HEK293 (cell line): ENCODE measurements around the gene GALNT16.
A peak's percentile ranks its signal among the peaks of the same experiment; 100 is the strongest.

Experiments
- GLI2 ChIP-seq: fragments of 450-650 bp; formaldehyde crosslinking; IDR thresholded peaks from 2 replicates; pipeline ENCODE4; 2017; ENCODE audit warnings: missing biosample characterization, missing genetic modification characterization, low read depth, borderline replicate concordance
- HOXD13 ChIP-seq: sonication (generic); formaldehyde crosslinking; IDR thresholded peaks from 2 replicates; pipeline ENCODE4 v1.8.0; 2022; ENCODE audit warnings: missing genetic modification reagents, borderline replicate concordance
- KLF10 ChIP-seq: fragments of 450-650 bp; IDR thresholded peaks from 2 replicates; pipeline ENCODE4 v1.5.1; 2018; ENCODE audit warnings: missing biosample characterization, mild to moderate bottlenecking, missing genetic modification characterization
- REST ChIP-seq: fragments of 450-650 bp; formaldehyde crosslinking; IDR thresholded peaks from 2 replicates; pipeline ENCODE4 v1.5.1; 2016; ENCODE audit warnings: missing biosample characterization, missing genetic modification characterization
- SETDB1 ChIP-seq: IDR thresholded peaks from one replicate; pipeline ENCODE4 v1.6.1; 2017; ENCODE audit warnings: mild to moderate bottlenecking, low read length, moderate library complexity, mixed read lengths; ENCODE audit not compliant: insufficient read length
- SP2 ChIP-seq: fragments of 450-650 bp; formaldehyde crosslinking; IDR thresholded peaks from 2 replicates; pipeline ENCODE4 v1.5.1; 2016; ENCODE audit warnings: missing biosample characterization, missing genetic modification characterization
- WT1 ChIP-seq: fragments of 450-650 bp; formaldehyde crosslinking; IDR thresholded peaks from 2 replicates; pipeline ENCODE4 v1.5.1; 2016; ENCODE audit warnings: missing biosample characterization, missing genetic modification characterization
- ZNF148 ChIP-seq: fragments of 450-650 bp; formaldehyde crosslinking; IDR thresholded peaks from 2 replicates; pipeline ENCODE4 v1.5.0; 2017; ENCODE audit warnings: missing biosample characterization, missing genetic modification characterization, borderline replicate concordance
- ZNF18 ChIP-seq: fragments of 450-650 bp; formaldehyde crosslinking; IDR thresholded peaks from 2 replicates; pipeline ENCODE4 v1.5.1; 2016; ENCODE audit warnings: missing biosample characterization, missing genetic modification characterization
- ZNF211 ChIP-seq: fragments of 450-650 bp; formaldehyde crosslinking; IDR thresholded peaks from 2 replicates; pipeline ENCODE4 v1.5.1; 2016; ENCODE audit warnings: low read depth, missing biosample characterization, missing genetic modification characterization
- ZNF214 ChIP-seq: fragments of 450-650 bp; formaldehyde crosslinking; IDR thresholded peaks from 2 replicates; pipeline ENCODE4 v1.5.1; 2017; ENCODE audit warnings: missing biosample characterization, mild to moderate bottlenecking, missing genetic modification characterization, borderline replicate concordance
- ZNF24 ChIP-seq: fragments of 450-650 bp; formaldehyde crosslinking; IDR thresholded peaks from 2 replicates; pipeline ENCODE4 v1.5.1; 2016; ENCODE audit warnings: missing biosample characterization, missing genetic modification characterization
- ZNF292 ChIP-seq: fragments of 450-650 bp; formaldehyde crosslinking; IDR thresholded peaks from 2 replicates; pipeline ENCODE4 v1.5.1; 2016; ENCODE audit warnings: low read depth, missing biosample characterization, missing genetic modification characterization, borderline replicate concordance
- ZNF341 ChIP-seq: fragments of 450-650 bp; formaldehyde crosslinking; IDR thresholded peaks from 2 replicates; pipeline ENCODE4; 2016; ENCODE audit warnings: low read depth, missing biosample characterization, missing genetic modification characterization
- ZNF354C ChIP-seq: fragments of 450-650 bp; formaldehyde crosslinking; IDR thresholded peaks from 2 replicates; pipeline ENCODE4 v1.5.1; 2016; ENCODE audit warnings: missing biosample characterization, missing genetic modification characterization, low read depth, borderline replicate concordance
- ZNF366 ChIP-seq: fragments of 450-650 bp; formaldehyde crosslinking; conservative IDR thresholded peaks from 2 replicates; pipeline ENCODE4 v1.5.1; 2016; ENCODE audit warnings: missing biosample characterization, missing genetic modification characterization
- ZNF394 ChIP-seq: fragments of 450-650 bp; formaldehyde crosslinking; IDR thresholded peaks from 2 replicates; pipeline ENCODE4 v1.5.1; 2016; ENCODE audit warnings: missing biosample characterization, missing genetic modification characterization, mild to moderate bottlenecking, moderate library complexity, borderline replicate concordance
- ZNF416 ChIP-seq: fragments of 450-650 bp; formaldehyde crosslinking; IDR thresholded peaks from 2 replicates; pipeline ENCODE4 v1.5.1; 2016; ENCODE audit warnings: missing biosample characterization, missing genetic modification characterization
- ZNF521 ChIP-seq: fragments of 450-650 bp; formaldehyde crosslinking; IDR thresholded peaks from 2 replicates; pipeline ENCODE4 v1.5.1; 2017; ENCODE audit warnings: missing biosample characterization, mild to moderate bottlenecking, missing genetic modification characterization
- ZNF529 ChIP-seq: fragments of 450-650 bp; formaldehyde crosslinking; IDR thresholded peaks from 2 replicates; pipeline ENCODE4 v1.5.1; 2017; ENCODE audit warnings: missing genetic modification characterization, missing biosample characterization; ENCODE audit not compliant: insufficient replicate concordance
- ZNF549 ChIP-seq: fragments of 450-650 bp; IDR thresholded peaks from 2 replicates; pipeline ENCODE4 v1.5.1; 2018; ENCODE audit warnings: missing biosample characterization, missing genetic modification characterization, mild to moderate bottlenecking, inconsistent platforms, moderate library complexity
- ZNF558 ChIP-seq: fragments of 450-650 bp; formaldehyde crosslinking; IDR thresholded peaks from 2 replicates; pipeline ENCODE4 v1.5.1; 2016; ENCODE audit warnings: missing biosample characterization, missing genetic modification characterization
- ZNF837 ChIP-seq: fragments of 450-650 bp; formaldehyde crosslinking; IDR thresholded peaks from 2 replicates; pipeline ENCODE4 v1.5.1; 2016; ENCODE audit warnings: missing biosample characterization, missing genetic modification characterization
- ZXDB ChIP-seq: fragments of 450-650 bp; formaldehyde crosslinking; IDR thresholded peaks from 2 replicates; pipeline ENCODE4 v1.5.1; 2016; ENCODE audit warnings: missing biosample characterization, missing genetic modification characterization
- TF ChIP-seq, protein P1 (sequence below): fragments of 450-650 bp; formaldehyde crosslinking; IDR thresholded peaks from 2 replicates; pipeline ENCODE4 v1.5.1; 2016; ENCODE audit warnings: missing biosample characterization, missing genetic modification characterization, low read depth
- TF ChIP-seq, protein P2 (sequence below): fragments of 450-650 bp; formaldehyde crosslinking; conservative IDR thresholded peaks from 2 replicates; pipeline ENCODE4 v1.5.1; 2016; ENCODE audit warnings: low read depth, missing biosample characterization, missing genetic modification characterization

GALNT16 gene

DNA sequence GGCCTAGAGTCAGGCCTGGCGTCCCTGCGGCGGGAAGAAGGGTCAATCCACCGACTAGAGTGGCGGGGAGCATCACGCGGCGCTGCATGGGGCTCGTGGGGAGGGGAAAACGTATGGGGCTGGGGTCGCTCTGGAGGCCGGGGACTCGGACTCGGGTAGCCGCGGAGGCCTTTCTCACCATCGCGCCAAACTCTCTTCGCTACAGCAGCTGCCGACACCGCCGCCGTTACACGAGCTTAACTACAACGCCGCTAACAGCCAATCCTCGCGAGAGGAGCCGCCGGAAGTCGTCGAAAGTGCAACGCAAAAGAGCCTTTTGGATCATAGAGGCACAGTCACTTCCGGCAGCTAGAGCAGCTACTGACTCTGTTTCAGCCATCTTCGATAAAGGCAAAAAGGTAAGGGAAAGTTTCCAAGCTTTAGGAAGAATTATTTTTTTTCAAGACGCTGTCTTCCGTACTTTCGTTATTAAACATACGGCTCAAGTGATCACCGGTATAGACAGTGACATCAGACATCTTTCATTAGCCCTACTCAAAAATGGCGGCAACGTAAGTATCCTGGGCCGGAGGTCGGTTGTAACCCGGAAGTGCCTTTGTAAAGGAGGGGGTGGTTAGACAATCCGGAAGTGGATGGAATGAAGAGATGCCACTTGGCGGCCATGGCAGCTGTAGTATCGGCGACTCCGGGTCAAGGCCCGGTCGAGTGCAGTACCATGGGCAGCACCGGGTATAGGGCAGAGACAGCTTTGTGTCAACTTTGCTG lies 138.3 kb downstream of the GALNT16 start, which contains the start of the genes ERH and SLC39A9 (continued):
- TF ChIP-seq REST (peak; percentile 95), ZNF529 (no peak), SP2 (tag by site-specific recombination) (peak; percentile 80), ZNF24 (peak; percentile 54; the same call in 1 of the 2 replicates), ZNF366 (tag by site-specific recombination) (0 out of 2 replicates have a peak, but pooled peaks have one; percentile 29), ZNF292 (tag by site-specific recombination) (no peak), KLF10 (tag by site-specific recombination) (peak; percentile 30; the same call in 1 of the 2 replicates), ZNF521 (tag by site-specific recombination) (no peak), ZNF148 (tag by site-specific recombination) (no peak), ZNF549 (tag by site-specific recombination) (no peak), ZNF837 (tag by site-specific recombination) (no peak), GLI2 (no peak), ZNF211 (no peak), ZNF394 (tag by site-specific recombination) (peak; percentile 17; the same call in 1 of the 2 replicates), ZNF558 (tag by site-specific recombination) (peak; percentile 61; the same call in 1 of the 2 replicates), ZNF18 (tag by site-specific recombination) (0 out of 2 replicates have a peak, but pooled peaks have one; percentile 36), ZNF214 (tag by site-specific recombination) (no peak), HOXD13 (CRISPR knock-in tag) (no peak), SETDB1 (peak; percentile 62), WT1 (tag by site-specific recombination) (no peak; the same call in 1 of the 2 replicates), ZXDB (tag by site-specific recombination) (peak; percentile 88), ZNF354C (tag by site-specific recombination) (no peak), ZNF416 (tag by site-specific recombination) (no peak), ZNF341 (tag by site-specific recombination) (peak; percentile 80)
- TF ChIP-seq, protein P1, sequence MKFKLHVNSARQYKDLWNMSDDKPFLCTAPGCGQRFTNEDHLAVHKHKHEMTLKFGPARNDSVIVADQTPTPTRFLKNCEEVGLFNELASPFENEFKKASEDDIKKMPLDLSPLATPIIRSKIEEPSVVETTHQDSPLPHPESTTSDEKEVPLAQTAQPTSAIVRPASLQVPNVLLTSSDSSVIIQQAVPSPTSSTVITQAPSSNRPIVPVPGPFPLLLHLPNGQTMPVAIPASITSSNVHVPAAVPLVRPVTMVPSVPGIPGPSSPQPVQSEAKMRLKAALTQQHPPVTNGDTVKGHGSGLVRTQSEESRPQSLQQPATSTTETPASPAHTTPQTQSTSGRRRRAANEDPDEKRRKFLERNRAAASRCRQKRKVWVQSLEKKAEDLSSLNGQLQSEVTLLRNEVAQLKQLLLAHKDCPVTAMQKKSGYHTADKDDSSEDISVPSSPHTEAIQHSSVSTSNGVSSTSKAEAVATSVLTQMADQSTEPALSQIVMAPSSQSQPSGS (tag by site-specific recombination) = 0 out of 2 replicates have a peak, but pooled peaks have one; percentile 25
- TF ChIP-seq, protein P2, sequence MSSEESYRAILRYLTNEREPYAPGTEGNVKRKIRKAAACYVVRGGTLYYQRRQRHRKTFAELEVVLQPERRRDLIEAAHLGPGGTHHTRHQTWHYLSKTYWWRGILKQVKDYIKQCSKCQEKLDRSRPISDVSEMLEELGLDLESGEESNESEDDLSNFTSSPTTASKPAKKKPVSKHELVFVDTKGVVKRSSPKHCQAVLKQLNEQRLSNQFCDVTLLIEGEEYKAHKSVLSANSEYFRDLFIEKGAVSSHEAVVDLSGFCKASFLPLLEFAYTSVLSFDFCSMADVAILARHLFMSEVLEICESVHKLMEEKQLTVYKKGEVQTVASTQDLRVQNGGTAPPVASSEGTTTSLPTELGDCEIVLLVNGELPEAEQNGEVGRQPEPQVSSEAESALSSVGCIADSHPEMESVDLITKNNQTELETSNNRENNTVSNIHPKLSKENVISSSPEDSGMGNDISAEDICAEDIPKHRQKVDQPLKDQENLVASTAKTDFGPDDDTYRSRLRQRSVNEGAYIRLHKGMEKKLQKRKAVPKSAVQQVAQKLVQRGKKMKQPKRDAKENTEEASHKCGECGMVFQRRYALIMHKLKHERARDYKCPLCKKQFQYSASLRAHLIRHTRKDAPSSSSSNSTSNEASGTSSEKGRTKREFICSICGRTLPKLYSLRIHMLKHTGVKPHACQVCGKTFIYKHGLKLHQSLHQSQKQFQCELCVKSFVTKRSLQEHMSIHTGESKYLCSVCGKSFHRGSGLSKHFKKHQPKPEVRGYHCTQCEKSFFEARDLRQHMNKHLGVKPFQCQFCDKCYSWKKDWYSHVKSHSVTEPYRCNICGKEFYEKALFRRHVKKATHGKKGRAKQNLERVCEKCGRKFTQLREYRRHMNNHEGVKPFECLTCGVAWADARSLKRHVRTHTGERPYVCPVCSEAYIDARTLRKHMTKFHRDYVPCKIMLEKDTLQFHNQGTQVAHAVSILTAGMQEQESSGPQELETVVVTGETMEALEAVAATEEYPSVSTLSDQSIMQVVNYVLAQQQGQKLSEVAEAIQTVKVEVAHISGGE (tag by site-specific recombination) = peak; percentile 97
